GM20431 (cell line): ENCODE measurements around the gene MAP3K7CL.
"Not testable (repeated sequence)": the region's sequence is repeated elsewhere in the genome, so short reads cannot be mapped to it uniquely, and the experiment has no call there.

Experiments
- in situ Hi-C: fragments of 300-500 bp; cut with MseI, MboI; formaldehyde crosslinking; loops from one replicate; pipeline ENCODE4 v1.15.0; 2020; ENCODE audit warnings: low sequenced_read_pairs; ENCODE audit not compliant: unreplicated experiment

Gene MAP3K7CL

GRCh38 chr21:29125979-29126378 is 4.5 kb upstream of the MAP3K7CL start:
- in situ Hi-C loops, result no loop called here

DNA sequence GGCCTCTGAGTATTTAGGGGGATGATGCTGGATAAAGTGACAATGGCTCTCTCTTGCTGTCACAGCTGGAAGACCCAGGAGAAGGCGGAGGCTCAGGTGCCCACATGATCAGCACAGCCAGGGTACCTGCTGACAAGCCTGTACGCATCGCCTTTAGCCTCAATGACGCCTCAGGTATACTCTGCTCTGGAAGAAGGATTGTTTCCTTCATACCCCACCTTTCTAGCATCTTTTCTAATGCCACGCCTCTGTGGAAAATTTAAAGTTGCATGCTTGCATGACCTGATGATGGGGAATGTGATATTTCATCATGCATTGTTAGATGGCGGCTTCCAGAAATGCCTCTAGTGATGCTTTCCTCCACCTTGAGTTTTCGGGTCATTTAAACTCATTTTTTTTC is 2.8 kb downstream of the MAP3K7CL start:
- in situ Hi-C loops, result no loop called here

DNA sequence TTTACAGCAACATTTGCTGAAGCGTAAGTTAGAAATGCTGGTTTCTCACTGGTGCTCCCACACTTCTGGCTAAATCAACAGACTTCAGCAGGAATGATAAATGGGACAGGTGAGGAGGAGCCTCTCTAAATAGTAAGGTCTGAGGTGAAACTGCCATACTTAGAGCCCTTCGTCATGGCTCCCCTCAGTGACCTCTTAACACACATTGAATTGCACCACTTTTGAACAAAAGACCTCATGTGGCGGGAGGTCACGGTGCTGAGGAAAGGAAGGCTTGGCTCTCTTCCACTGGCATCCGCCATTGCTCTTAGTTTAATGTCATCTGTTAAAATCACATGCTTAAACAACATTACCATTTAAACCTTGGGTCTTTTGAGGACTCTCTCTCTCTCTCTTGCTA is 3.4 kb downstream of the MAP3K7CL start:
- in situ Hi-C loops, result no loop called here

- in situ Hi-C loops, result no loop called here
Observed at GRCh38 chr21:29135481-29135880, 5.0 kb downstream of the MAP3K7CL start.

DNA sequence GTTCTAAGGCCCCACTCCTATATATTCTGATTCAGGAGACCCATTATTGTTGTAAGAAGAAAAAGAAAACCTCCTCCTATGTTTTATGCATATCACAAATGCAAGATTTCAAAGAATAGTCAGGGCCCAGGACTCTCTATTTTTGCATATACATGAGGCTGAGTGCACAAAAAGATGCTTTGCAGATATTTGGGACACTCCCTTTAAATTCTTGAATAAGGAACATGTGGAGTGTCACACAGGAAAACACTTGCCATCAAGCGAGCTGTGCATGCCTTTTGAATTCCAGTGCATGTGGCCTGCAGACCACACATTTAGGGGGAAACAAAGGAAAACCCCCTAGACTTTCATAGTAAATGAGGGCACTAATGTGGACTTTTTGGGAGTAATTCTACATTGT is 5.6 kb downstream of the MAP3K7CL start:
- in situ Hi-C loops, result no loop called here

DNA sequence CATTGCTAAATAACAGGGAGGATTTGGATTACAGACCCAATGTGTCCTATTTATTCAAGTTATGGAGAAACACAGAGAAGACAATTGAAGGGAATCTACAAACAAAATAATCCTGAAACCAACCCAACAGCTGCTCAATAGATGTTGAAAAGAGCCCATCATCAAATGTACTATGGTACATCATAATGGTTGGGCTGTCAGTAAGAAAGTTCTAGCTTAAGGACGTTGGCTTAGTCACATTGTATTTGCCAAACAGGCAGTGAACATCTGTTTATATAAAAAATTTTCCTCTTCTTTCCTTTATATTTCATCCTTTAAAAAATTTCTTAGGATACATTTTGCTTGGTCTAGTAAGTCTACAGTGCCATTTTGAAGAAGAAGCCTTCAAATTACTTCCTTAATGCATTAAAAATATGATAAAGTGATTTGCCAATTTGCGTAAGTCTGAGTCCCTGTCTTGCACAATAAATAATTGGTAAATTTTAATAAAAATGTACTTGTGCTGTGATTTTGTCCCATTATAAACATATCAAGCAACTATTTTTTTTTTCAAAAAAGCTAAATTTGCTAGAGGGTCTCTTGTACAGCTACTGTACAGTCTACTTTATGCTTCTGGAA is 14.4 kb downstream of the MAP3K7CL start:
- in situ Hi-C loops, result no loop called here

DNA sequence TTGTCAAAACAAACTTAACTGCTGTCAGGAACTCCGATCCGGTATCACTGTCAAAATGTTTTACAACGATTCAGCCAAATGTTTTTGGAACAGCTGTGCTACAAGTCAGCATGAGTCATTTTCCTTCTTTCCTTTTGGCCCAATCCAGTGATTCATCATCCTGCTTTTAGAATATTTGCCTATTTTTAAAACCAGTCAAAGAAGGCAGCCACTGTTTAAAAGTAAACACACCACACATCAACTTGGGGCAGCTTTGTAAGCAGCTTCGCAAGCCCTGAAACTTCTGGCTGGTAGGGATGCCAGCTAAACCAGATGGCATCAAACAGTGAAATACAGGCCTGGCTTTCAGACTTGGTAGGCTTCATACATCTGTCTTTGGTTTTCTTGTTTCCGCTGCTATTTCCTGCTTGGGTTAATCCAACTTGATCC is 14.9 kb downstream of the MAP3K7CL start:
- in situ Hi-C loops, result no loop called here

DNA sequence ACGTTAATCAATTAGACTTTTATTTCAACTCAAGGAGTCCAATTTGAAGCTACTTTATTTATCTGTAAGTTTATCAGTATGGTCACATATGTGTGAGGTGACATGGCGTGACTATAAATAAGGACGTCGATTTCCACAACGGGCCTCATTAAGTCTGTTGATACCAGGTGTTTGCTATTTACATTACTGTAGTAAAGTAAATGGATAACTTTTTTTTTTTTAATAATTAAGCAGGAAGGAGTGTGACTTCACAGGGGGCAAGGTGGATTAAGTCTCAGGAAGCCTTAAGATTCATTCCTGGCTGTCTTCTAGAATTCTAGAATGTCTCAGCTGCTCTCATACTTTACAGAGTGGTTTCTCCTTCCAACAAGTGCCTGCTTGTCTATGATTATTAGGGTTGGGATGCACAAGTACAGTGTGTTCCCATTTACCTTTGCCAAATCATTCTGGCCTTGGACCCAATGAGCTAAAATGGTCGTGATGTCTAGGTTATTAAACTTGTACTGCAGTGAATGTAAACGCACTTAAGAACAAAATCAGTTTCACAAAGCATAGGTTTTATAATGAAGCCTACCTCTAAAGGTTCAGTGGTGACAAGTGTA is 15.5 kb downstream of the MAP3K7CL start:
- in situ Hi-C loops, result no loop called here

DNA sequence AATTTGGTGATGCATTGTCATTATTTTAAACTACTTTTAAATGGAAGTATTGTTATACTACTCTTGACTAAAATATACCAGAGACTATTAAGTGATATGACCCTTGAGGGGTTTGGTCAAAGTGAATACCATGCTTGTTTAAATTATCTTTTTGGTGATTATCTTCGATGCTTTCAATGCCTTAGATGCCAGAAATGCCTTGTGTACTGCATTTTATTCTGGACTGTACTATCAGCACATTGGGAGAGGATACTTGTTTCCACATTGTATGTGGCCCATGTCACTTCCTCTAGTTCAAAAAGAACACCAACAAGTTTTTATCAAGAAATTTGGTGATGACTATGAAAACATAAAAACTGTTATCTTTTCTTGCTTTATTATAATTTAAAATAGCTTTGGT is 16.3 kb downstream of the MAP3K7CL start:
- in situ Hi-C loops, result no loop called here

GRCh38 chr21:29148530-29148929 is 18.1 kb downstream of the MAP3K7CL start:
- in situ Hi-C loops, result no loop called here

DNA sequence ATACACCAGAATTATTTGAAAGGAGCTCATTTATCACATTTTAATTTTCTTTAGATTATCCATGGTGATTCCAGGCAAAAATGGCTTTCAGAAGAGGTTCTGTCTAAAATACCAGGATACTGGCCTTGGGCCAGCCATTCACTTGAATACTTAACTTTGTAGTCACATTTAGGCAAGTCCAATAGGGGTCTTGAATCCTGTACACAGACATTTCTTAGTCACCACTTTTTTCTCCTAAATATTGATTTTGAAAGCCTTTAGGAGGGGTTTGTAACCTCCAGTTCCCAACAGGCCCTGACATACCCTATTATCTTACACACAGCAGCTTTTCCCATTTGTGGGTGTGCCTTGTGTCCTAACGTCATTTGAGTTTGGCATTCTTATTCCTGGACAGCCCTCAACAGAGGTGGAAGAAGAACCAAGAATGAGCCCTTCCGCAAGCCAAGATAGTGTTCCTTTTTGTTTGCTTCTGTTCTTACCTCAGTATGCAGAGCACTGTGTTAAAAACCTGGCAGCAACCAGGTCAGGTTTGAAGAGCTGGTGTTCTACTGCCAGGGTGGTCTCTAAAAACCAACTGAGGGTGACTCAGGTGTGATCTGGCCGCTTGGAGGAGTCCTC is 19.5 kb downstream of the MAP3K7CL start:
- in situ Hi-C loops, result no loop called here

DNA sequence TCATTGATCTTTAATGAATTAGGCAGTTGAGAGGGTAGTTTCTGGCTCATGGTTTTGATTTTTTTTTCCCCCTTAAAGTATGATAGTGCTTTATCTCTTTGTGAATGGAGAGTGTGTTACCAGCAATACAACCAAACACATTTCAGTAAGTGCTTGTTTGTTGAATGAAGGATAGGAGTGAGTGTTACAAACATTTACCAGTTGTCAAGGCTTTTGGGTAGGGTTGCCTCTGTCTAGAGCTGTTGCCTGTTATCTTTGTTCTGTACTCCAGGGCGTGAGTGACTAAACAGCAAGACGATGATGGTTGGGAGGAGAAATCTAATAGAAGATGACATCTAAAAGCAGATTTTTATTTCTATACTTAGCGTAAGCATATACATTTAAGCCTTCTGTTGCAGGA is 21.5 kb downstream of the MAP3K7CL start:
- in situ Hi-C loops, result no loop called here

GRCh38 chr21:29152916-29153315 is 22.5 kb downstream of the MAP3K7CL start:
- in situ Hi-C loops, result no loop called here

- in situ Hi-C loops, result no loop called here
Observed at GRCh38 chr21:29154270-29154669, 23.8 kb downstream of the MAP3K7CL start.

- in situ Hi-C loops, result no loop called here
Observed at GRCh38 chr21:29155118-29155932, 24.9 kb downstream of the MAP3K7CL start.

DNA sequence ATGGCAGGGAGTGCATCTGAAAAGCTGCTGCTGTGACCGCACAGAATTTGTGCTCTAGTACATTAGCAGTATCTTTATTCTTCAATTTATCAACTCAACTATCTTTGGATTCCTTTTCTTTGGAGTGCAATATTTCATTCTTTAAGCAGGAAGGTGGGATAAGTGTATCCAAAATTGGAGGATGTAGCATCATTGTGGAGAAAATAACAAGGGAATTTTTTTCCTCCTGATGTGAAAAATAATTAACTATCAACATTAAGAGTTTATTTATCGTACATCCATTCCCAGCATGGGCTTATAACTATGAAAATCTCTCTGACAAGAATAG is 25.5 kb downstream of the MAP3K7CL start:
- in situ Hi-C loops, result no loop called here

- in situ Hi-C loops, result no loop called here
Observed at GRCh38 chr21:29157080-29157479, 26.6 kb downstream of the MAP3K7CL start.

DNA sequence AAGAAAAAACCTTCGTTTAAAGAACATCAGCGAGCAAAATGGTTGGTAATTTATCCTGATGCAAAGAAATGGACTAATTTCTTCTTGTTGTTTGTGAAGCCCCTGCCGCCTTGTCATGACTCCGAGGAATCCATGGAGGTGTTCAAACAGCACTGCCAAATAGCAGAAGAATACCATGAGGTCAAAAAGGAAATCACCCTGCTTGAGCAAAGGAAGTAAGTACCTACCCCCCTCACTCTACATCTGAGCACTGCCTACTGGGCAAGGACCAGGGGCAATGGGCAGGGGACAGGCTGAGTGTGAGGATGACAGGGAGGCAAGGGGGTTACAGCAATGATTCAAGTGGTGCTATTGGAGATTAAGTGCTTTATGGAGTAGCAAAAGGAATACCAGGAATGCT is 29.4 kb downstream of the MAP3K7CL start:
- in situ Hi-C loops, result no loop called here

DNA sequence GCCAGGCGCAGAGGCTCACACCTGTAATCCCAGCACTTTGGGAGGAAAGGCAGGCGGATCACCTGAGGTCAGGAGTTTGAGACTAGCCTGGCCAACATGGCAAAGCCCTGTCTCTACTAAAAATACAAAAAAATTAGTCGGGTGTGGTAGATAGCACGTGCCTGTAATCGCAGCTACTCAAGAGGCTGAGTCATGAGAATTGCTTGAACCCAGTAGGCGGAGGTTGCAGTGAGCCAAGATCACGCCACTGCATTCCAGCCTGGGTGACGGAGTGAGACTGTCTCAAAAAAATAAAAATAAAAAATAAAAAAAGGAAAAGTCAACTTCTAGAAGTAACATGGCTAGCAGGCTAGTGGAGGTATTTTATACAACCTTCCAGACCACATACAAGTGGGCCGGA is 32.4 kb downstream of the MAP3K7CL start:
- in situ Hi-C loops, result not testable (repeated sequence)

DNA sequence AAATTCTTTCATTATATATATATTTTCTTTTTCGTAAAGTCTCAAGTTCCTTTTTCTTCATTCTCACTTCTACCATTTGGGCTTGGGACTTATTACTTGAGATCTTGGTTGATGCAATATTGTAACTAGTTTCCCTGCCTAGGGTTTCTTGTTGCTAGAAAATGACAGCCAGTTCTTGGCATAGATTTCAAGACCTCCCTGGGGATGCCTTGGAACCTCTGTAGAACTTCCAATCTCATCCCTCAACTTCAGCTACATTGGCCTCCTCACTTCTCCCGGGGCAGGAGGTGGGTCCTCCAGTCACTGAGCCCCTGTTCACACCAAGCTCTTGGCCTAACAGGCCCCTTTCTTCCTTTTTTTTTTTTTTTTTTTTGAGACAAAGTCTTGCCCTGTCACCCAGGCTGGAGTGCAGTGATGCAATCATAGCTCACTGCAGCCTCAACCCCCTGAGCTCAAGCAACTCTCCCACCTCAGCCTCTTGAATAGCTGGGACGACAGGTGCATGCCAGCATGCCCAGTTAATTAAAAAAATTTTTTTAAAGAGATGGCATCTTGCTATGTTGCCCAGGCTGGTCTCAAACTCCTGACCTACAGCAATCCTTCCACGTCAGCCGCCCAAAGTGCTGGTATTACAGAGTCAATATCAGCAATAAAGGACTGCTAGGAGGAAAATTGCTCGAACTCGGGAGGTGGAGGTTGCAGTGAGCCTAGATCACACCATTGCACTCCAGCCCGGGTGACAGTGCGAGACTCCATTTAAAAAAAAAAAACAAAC is 33.1 kb downstream of the MAP3K7CL start:
- in situ Hi-C loops, result no loop called here
